ENCODE data around the gene ZCCHC24.

DNA sequence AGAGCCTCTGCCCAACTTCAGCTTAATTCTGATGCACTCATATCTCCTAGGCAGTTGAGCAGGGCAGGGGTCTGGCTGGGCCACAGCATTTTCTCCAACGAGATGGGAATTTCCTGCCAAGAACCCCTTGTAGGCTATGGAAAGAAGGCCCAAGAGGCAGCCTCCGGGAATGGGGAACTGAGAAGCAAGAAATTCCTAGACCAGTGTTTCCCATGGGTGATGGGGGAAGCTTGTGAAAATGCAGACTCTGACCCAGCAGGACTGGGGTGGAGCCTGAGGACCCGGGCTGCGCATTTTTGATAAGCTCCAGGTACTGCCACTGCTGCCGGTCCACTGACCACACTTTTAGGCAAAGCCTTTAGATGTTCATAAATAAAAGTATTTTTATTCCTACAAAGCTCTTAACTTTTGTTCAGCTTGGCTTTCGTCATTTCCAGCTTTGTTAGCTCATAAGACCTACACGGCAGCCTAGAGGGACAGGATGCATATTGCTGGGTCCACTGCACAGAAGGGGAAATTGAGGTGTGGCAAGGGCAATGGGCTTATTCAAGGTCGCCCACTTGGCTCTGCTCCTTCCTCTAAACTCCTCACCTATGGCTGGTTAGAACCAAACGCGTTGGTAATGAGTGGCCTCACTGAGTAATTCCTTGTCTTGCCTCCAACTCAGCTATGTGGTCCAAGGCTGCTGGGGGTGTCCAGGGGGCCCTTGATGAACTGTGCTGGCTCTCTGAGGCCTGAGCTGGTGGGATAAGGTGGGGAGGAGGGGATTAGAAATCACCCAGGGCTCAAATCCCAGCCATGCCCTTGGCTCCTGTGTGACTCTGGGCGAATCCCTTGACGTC, 29.5 kb downstream of the ZCCHC24 start:
- TF ChIP-seq, protein P1, sequence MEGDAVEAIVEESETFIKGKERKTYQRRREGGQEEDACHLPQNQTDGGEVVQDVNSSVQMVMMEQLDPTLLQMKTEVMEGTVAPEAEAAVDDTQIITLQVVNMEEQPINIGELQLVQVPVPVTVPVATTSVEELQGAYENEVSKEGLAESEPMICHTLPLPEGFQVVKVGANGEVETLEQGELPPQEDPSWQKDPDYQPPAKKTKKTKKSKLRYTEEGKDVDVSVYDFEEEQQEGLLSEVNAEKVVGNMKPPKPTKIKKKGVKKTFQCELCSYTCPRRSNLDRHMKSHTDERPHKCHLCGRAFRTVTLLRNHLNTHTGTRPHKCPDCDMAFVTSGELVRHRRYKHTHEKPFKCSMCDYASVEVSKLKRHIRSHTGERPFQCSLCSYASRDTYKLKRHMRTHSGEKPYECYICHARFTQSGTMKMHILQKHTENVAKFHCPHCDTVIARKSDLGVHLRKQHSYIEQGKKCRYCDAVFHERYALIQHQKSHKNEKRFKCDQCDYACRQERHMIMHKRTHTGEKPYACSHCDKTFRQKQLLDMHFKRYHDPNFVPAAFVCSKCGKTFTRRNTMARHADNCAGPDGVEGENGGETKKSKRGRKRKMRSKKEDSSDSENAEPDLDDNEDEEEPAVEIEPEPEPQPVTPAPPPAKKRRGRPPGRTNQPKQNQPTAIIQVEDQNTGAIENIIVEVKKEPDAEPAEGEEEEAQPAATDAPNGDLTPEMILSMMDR (conservative IDR thresholded peaks at IDR 0.05 in 1 of 2, IDR thresholded peaks at IDR 0.05 in 1 of 2; ENCODE audit: low read depth in 1 of 2, low read length in 2 of 2) = no peak
- no peak for TF ChIP-seq EZH2 (IDR thresholded peaks at IDR 0.05; ENCODE audit: low read length, missing control alignments)

Data from fibroblast of lung (primary cell).